ENCODE data around the gene ISLR2.

Gene ISLR2

GRCh38 chr15:74155766-74156417 lies 25.5 kb downstream of the ISLR2 start:
- no peaks in the 10 kb centered on the region for H3K79me2 ChIP-seq (ENCODE audit: insufficient read depth, low read length)
- DNase-seq, result no peak
- no peaks in the 10 kb centered on the region for H3K4me1 ChIP-seq (ENCODE audit: insufficient read depth, low read length)
- no peak overlapping the region for H3K4me3 ChIP-seq (ENCODE audit: low read depth in 1 of 2, low read length in 2 of 2)
- no peaks in the 10 kb centered on the region for H3K9me3 ChIP-seq (ENCODE audit: insufficient read depth, low read length, severe bottlenecking)
- H3K4me2 ChIP-seq (ENCODE audit: insufficient read depth, low read length), result no peak overlapping the region
- no peak overlapping the region for H3K9ac ChIP-seq (ENCODE audit: low read depth, low read length)
- TF ChIP-seq CTCF (IDR thresholded peaks at IDR 0.05; ENCODE audit: borderline replicate concordance, extremely low read depth, low read length, poor library complexity, severe bottlenecking) (no peak), EZH2 (IDR thresholded peaks at IDR 0.05; ENCODE audit: borderline replicate concordance, low read depth, low read length, severe bottlenecking) (no peak)
- H4K20me1 ChIP-seq (ENCODE audit: insufficient read depth, low read length), result no peaks in the 10 kb centered on the region
- no peaks in the 10 kb centered on the region for H3K36me3 ChIP-seq (ENCODE audit: insufficient read depth, low read length)
- peaks cover 14% of the 10 kb centered on the region for H3K27me3 ChIP-seq (ENCODE audit: insufficient read depth, low read length, poor library complexity)
- no peak overlapping the region for H3K27ac ChIP-seq (ENCODE audit: low read length)
- no peak overlapping the region for H2AFZ ChIP-seq (ENCODE audit: low read depth, low read length)
- no peak for ATAC-seq (ENCODE audit: insufficient read depth, low read depth)

- no peak overlapping the region for H3K4me2 ChIP-seq (ENCODE audit: insufficient read depth, low read length)
- H3K4me1 ChIP-seq (ENCODE audit: insufficient read depth, low read length), result no peaks in the 10 kb centered on the region
- H3K27me3 ChIP-seq (ENCODE audit: insufficient read depth, low read length, poor library complexity), result peaks cover 14% of the 10 kb centered on the region
- H4K20me1 ChIP-seq (ENCODE audit: insufficient read depth, low read length), result no peaks in the 10 kb centered on the region
- TF ChIP-seq CTCF (IDR thresholded peaks at IDR 0.05; ENCODE audit: borderline replicate concordance, extremely low read depth, low read length, poor library complexity, severe bottlenecking) (no peak), EZH2 (IDR thresholded peaks at IDR 0.05; ENCODE audit: borderline replicate concordance, low read depth, low read length, severe bottlenecking) (no peak)
- no peak overlapping the region for H3K27ac ChIP-seq (ENCODE audit: low read length)
- ATAC-seq (ENCODE audit: insufficient read depth, low read depth) (no peak), DNase-seq (no peak)
- no peaks in the 10 kb centered on the region for H3K36me3 ChIP-seq (ENCODE audit: insufficient read depth, low read length)
- no peak overlapping the region for H2AFZ ChIP-seq (ENCODE audit: low read depth, low read length)
- no peaks in the 10 kb centered on the region for H3K79me2 ChIP-seq (ENCODE audit: insufficient read depth, low read length)
- no peak overlapping the region for H3K9ac ChIP-seq (ENCODE audit: low read depth, low read length)
- H3K4me3 ChIP-seq (ENCODE audit: low read depth in 1 of 2, low read length in 2 of 2), result no peak overlapping the region
- H3K9me3 ChIP-seq (ENCODE audit: insufficient read depth, low read length, severe bottlenecking), result no peaks in the 10 kb centered on the region
These were observed 26.5 kb downstream of the ISLR2 start for GRCh38 chr15:74156678-74157411.

GRCh38 chr15:74157868-74158827 lies 27.8 kb downstream of the ISLR2 start:
- H3K27me3 ChIP-seq (ENCODE audit: insufficient read depth, low read length, poor library complexity), result peaks cover 14% of the 10 kb centered on the region
- H3K9me3 ChIP-seq (ENCODE audit: insufficient read depth, low read length, severe bottlenecking), result no peaks in the 10 kb centered on the region
- DNase-seq (no peak), ATAC-seq (ENCODE audit: insufficient read depth, low read depth) (no peak)
- no peak overlapping the region for H3K9ac ChIP-seq (ENCODE audit: low read depth, low read length)
- TF ChIP-seq EZH2 (IDR thresholded peaks at IDR 0.05; ENCODE audit: borderline replicate concordance, low read depth, low read length, severe bottlenecking), result no peak
- no peak for TF ChIP-seq CTCF (IDR thresholded peaks at IDR 0.05; ENCODE audit: borderline replicate concordance, extremely low read depth, low read length, poor library complexity, severe bottlenecking)
- H4K20me1 ChIP-seq (ENCODE audit: insufficient read depth, low read length), result no peaks in the 10 kb centered on the region
- H2AFZ ChIP-seq (ENCODE audit: low read depth, low read length), result no peak overlapping the region
- no peak overlapping the region for H3K4me3 ChIP-seq (ENCODE audit: low read depth in 1 of 2, low read length in 2 of 2)
- H3K79me2 ChIP-seq (ENCODE audit: insufficient read depth, low read length), result no peaks in the 10 kb centered on the region
- H3K27ac ChIP-seq (ENCODE audit: low read length), result no peak overlapping the region
- H3K36me3 ChIP-seq (ENCODE audit: insufficient read depth, low read length), result no peaks in the 10 kb centered on the region
- H3K4me1 ChIP-seq (ENCODE audit: insufficient read depth, low read length), result no peaks in the 10 kb centered on the region
- H3K4me2 ChIP-seq (ENCODE audit: insufficient read depth, low read length), result no peak overlapping the region
